Left lung (tissue), 10 donors: Measurements from ENCODE around the gene MED16. TPM values are rescaled to one million over a fixed set of nuclear protein-coding genes. Genes with fewer than 3 reads are reported as not detected.
"Not testable (repeated sequence)": the region's sequence is repeated elsewhere in the genome, so short reads cannot be mapped to it uniquely, and the experiment has no call there.

Experiments used
- ATAC-seq: fragments of 200-7000 bp; cut with Tn5 transposase; one replicate; pipeline ENCODE4 v1.9.1; 2020; ENCODE audit warnings: moderate library complexity
- DNase-seq, 4 donors: peaks; one replicate each; pipeline ENCODE4 v3.0.0-alpha.2; 2013 to 2020
- H3K27ac ChIP-seq, 2 donors: fragments of 200-600 bp; sonication (generic) in 1 of 2; one replicate each; pipeline versions ENCODE4 v1.5.0 to v1.8.0; 2020 to 2021
- H3K27me3 ChIP-seq, 2 donors: fragments of 200-600 bp; sonication (generic) in 1 of 2; one replicate each; pipeline versions ENCODE4 v1.5.0 to v1.8.0; 2020 to 2021
- H3K36me3 ChIP-seq, 2 donors: fragments of 200-600 bp; sonication (generic) in 1 of 2; one replicate each; pipeline versions ENCODE4 v1.5.0 to v1.8.0; 2020 to 2021
- H3K4me1 ChIP-seq, 2 donors: fragments of 200-600 bp; one replicate each; pipeline ENCODE4 v1.8.0; 2021
- H3K4me3 ChIP-seq, 2 donors: fragments of 200-600 bp; sonication (generic) in 1 of 2; one replicate each; pipeline versions ENCODE4 v1.5.0 to v1.8.0; 2020 to 2021; ENCODE audit warnings: mild to moderate bottlenecking in 1 of 2
- H3K9me3 ChIP-seq, 2 donors: fragments of 200-600 bp; sonication (generic) in 1 of 2; one replicate each; pipeline versions ENCODE4 v1.5.0 to v1.8.0; 2020 to 2021
- CTCF ChIP-seq, 2 donors: fragments of 200-600 bp; sonication (generic) in 1 of 2; IDR thresholded peaks; one replicate each; pipeline versions ENCODE4 v1.5.0 to v1.8.0; 2021; ENCODE audit warnings: antibody characterized with exemption in 2 of 2
- intact Hi-C, 2 donors: fragments of 100-400 bp; cut with DNase I; formaldehyde crosslinking; loops; one replicate each; pipeline versions ENCODE4 v1.11.2 to v1.14.2; 2022
- polyA plus RNA-seq, 6 donors: library from polyadenylated mRNA; unstranded; fragments of 120-200 nt; gene quantifications; one replicate each; pipeline ENCODE4 v1.2.1, GENCODE V29; 2013; ENCODE audit not compliant: insufficient read length in 6 of 6
- total RNA-seq, 2 donors: library from RNA; stranded (reverse); fragmentation: NEBNext Ultra II Directional; extraction: Animal tissue kit (Norgen Biotek cat#: 25700); gene quantifications; one replicate each; pipeline ENCODE4 v1.2.1, GENCODE V29; 2021
- donor health status: DM: no; HTN: yes; CAD: no.
- donor health status: DM: no; HTN: no; CAD: no.

Gene MED16
- total and polyA plus RNA-seq, 8 donors = 42.4 to 61.7 (median 53.0) TPM

GRCh38 chr19:853014-853585 is 39.9 kb downstream of the MED16 start:
- no peak for TF ChIP-seq CTCF (IDR thresholded peaks at IDR 0.05)
- no peak for DNase-seq

GRCh38 chr19:852136-853013 is 40.6 kb downstream of the MED16 start, which contains the start of gene ELANE:
ELANE (plus strand) TSS chr19:852303; CDS start chr19:852329, 26 bp downstream.
- H3K27ac ChIP-seq = peak within 1 kb of the TSS in 1 of 2 donors; percentile 48
- DNase-seq = peak in 1 of 4 donors; percentile 88
- H3K36me3 ChIP-seq = no peaks in the 10 kb centered on the region
- peaks cover 6 to 43% of the 10 kb centered on the region in 2 donors for H3K4me1 ChIP-seq
- H3K9me3 ChIP-seq = no peaks in the 10 kb centered on the region
- ATAC-seq = no peak
- intact Hi-C loops = loop anchor here in 1 of 2 donors (10.0 kb wide), 1 partner anchor 88 kb away; no protein-coding TSS in a partner anchor
- peak within 1 kb of the TSS in 1 of 2 donors; percentile 24 for H3K4me3 ChIP-seq
- TF ChIP-seq CTCF (IDR thresholded peaks at IDR 0.05) = no peak
- peaks cover 9 to 49% of the 10 kb centered on the region in 2 donors for H3K27me3 ChIP-seq

More at GRCh38 chr19:853014-853585, 39.9 kb downstream of the MED16 start:
- Histone ChIP-seq H3K4me1 (peaks cover 6 to 36% of the 10 kb centered on the region in 2 donors), H3K36me3 (no peaks in the 10 kb centered on the region), H3K27me3 (peaks cover 9 to 48% of the 10 kb centered on the region in 2 donors), H3K9me3 (no peaks in the 10 kb centered on the region), H3K4me3 (peak overlapping the region in 1 of 2 donors; percentile 24), H3K27ac (no peak overlapping the region)
- intact Hi-C loops = loop anchor here in 1 of 2 donors (10.0 kb wide), 1 partner anchor 88 kb away; no protein-coding TSS in a partner anchor
- ATAC-seq = no peak

GRCh38 chr19:850979-851335 is 42.0 kb downstream of the MED16 start:
- intact Hi-C loops = loop anchor here in 1 of 2 donors (10.0 kb wide), 1 partner anchor 86 kb away; no protein-coding TSS in a partner anchor

GRCh38 chr19:850221-850978 is 42.6 kb downstream of the MED16 start:
- no peak for TF ChIP-seq CTCF (IDR thresholded peaks at IDR 0.05)
- Histone ChIP-seq H3K9me3 (no peaks in the 10 kb centered on the region), H3K36me3 (no peaks in the 10 kb centered on the region), H3K27me3 (peaks cover 9 to 68% of the 10 kb centered on the region in 2 donors), H3K4me1 (peaks cover 6 to 49% of the 10 kb centered on the region in 2 donors), H3K4me3 (no peak overlapping the region), H3K27ac (peak overlapping the region; percentile 48 to 80)
- intact Hi-C loops = loop anchor here in 1 of 2 donors (10.0 kb wide), 1 partner anchor 86 kb away; no protein-coding TSS in a partner anchor
- DNase-seq (peak; percentile 86 to 97 (median 94)), ATAC-seq (peak; percentile 89)

More at GRCh38 chr19:850979-851335, 42.0 kb downstream of the MED16 start:
- no peak for TF ChIP-seq CTCF (IDR thresholded peaks at IDR 0.05)
- ATAC-seq (no peak), DNase-seq (no peak)
- Histone ChIP-seq H3K27ac (peak overlapping the region; percentile 48 to 80), H3K4me1 (peaks cover 6 to 45% of the 10 kb centered on the region in 2 donors), H3K36me3 (no peaks in the 10 kb centered on the region), H3K9me3 (no peaks in the 10 kb centered on the region), H3K27me3 (peaks cover 9 to 63% of the 10 kb centered on the region in 2 donors), H3K4me3 (no peak overlapping the region)

- H3K4me3 ChIP-seq, intact Hi-C loops, H3K27ac ChIP-seq, ATAC-seq, H3K36me3 ChIP-seq, H3K9me3 ChIP-seq, DNase-seq: not testable (repeated sequence)
- Histone ChIP-seq H3K4me1 (peaks cover 6 to 49% of the 10 kb centered on the region in 2 donors), H3K27me3 (peaks cover 9 to 80% of the 10 kb centered on the region in 2 donors)
Measured at GRCh38 chr19:849195-849594, 43.8 kb downstream of the MED16 start.
